Activated naive CD4-positive, alpha-beta T cell treated with anti-CD3 and anti-CD28 coated beads, Interleukin-2, amount 50 U/mL, for 72 hours (primary cell): ENCODE data around the gene MTX1. TPM values are rescaled to one million over a fixed set of nuclear protein-coding genes. Genes with fewer than 3 reads are reported as not detected.
"Not testable (repeated sequence)": the region's sequence is repeated elsewhere in the genome, so short reads cannot be mapped to it uniquely, and the experiment has no call there.

Source experiments
- ATAC-seq, 2 donors: fragments of 150-1000 bp; cut with Tn5 transposase; 2 replicates each; pipeline ENCODE4 v1.10.0; 2021; ENCODE audit warnings: mild to moderate bottlenecking in 2 of 2, moderate library complexity in 2 of 2
- DNase-seq, 2 donors: peaks; one replicate each; pipeline ENCODE4 v3.0.0; 2021 to 2022; ENCODE audit warnings: low spot score in 2 of 2
- H3K27ac Mint-ChIP-seq, 2 donors: one replicate each; pipeline ENCODE4 v1.8.0; 2022; ENCODE audit warnings: mild to moderate bottlenecking in 2 of 2, mixed read lengths in 2 of 2
- H3K36me3 Mint-ChIP-seq, 2 donors: one replicate each; pipeline ENCODE4 v1.8.0; 2022; ENCODE audit warnings: mixed read lengths in 2 of 2
- H3K9me3 Mint-ChIP-seq, 2 donors: one replicate each; pipeline ENCODE4 v1.8.0; 2022; ENCODE audit warnings: mixed read lengths in 2 of 2
- total RNA-seq, 2 donors: library from RNA; stranded (reverse); gene quantifications; one replicate each; pipeline ENCODE4 v1.2.3, GENCODE V29; 2022

Gene MTX1
- total RNA-seq, 2 donors from 2014 or later, result 46.6 to 57.2 TPM

DNA sequence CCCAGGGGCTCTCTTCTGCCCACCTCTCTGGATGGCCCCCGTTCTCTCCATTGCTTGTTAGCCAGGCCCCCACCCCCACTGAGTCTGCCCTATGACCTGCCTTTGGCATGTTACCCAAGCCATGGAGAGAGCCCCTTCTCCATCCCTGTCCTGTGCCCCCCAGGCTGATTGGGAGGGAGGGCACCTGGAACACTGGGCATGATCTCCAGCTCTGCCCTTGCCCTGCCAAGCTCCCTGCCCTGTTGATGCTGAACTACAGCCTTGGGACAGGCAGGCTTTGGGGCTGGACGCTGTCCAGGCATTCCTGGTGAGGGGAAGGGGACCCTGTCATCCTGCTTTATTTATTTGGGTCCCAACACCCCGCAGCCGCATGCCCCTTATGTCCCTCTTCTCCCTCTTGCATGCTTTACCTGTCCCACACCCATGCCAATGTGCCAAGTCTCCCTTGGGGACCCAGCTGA is 24.1 kb upstream of the MTX1 start:
- Mint-ChIP-seq H3K9me3 (no peaks in the 10 kb centered on the region), H3K36me3 (no peaks in the 10 kb centered on the region), H3K27ac (peak overlapping the region in 1 of 2 donors; percentile 63)
- DNase-seq, result no peak
- ATAC-seq, result no peak

DNA sequence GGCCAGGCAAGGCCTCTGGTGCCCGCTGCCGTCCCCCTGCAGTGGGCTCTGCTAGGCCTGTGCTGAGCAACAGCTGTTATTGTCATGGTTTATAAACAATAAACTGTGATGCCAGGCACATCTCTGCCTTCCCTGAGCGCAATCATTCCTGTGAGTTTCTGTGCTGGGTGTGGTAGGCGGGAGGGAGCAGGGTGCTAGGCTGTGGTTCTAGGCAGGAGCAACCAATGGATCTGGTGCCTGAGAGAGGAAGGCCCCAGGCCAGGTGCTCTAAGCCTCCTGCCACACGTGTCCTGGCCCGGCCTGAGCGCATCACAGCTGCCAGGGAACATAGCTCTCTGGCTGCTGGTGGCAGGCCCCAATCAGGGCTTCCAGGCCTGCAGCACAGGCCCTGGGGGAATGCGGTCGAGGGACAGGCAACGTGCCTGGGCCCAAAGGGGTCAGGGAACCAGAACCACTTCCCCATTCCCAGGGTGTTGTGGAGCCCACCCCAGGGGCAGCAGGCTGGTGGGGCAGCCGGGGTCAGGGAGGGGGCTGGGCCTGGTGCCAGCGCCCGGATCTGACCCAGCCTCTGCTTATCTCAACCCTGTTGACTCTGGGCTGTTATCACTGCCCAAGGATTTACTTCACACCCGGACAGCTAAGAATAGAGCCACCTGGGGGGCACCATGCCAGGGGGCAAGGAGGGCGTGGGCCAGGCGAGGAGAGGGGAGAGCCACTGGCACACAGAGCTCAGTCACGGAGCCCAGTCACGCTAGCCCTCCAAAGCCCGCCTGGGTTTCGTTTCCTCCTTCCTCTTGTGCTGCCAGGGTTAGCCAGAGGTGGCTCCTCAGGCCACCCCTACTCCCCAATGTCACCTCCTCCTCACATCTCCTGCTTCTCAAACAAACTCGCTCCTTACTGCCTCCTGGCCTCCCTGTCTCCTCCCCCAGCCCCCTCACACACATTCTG is 23.4 kb upstream of the MTX1 start:
- ATAC-seq (peak; percentile 6 to 15), DNase-seq (no peak)
- Mint-ChIP-seq H3K9me3 (no peaks in the 10 kb centered on the region), H3K27ac (peak overlapping the region; percentile 31 to 63), H3K36me3 (no peaks in the 10 kb centered on the region)

DNA sequence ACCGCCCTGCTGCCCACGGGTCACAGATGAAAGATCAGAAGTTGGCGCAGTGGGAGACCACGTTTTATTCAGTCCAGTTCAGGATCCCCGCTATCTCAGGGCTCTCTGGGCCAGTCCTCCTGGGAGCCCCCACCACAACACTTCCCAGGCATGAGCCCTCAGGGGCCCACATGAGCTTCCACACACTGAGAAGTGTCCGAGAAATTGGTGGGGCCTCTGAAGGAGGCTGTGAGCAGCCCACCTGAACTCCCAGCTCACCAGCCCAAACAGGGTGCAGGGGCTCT is 22.8 kb upstream of the MTX1 start:
- Mint-ChIP-seq H3K27ac (peak overlapping the region; percentile 25 to 31), H3K36me3 (no peaks in the 10 kb centered on the region), H3K9me3 (no peaks in the 10 kb centered on the region)
- no peak for DNase-seq
- ATAC-seq, result no peak

DNA sequence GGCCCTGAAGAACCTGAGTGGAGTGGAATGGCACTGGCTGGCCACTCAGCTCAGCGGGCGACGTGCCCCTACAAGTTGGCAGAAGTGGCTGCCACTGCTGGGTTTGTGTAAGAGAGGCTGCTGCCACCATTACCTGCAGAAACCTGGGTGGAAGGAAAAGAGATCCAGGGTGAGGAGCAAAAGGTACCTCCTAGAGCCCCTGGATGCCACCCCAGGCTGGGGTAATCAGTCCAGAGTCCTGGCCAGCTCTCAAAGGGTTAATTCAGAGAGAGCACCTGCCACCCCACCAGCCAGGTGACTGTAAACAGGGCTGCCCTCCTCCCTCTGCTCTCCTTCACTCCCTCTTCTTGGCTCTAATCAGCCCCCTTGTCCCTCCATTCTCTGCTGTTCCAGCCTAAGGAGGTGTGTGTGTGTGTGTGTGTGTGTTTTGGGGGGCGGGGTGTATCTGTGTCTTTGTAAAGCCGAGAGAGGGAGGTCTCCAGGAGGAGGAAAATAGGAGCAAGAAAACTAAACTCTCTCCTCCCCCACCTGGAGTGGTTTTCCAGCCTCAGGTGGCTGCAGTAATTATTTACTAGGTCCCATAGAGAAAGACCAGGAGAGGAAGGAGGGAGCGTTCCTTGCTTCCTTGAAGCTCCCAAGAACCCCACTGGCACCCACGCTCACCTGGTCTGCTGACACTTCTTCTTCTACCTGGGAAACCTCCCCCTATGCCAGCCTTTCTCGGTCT is 22.3 kb upstream of the MTX1 start:
- H3K36me3 Mint-ChIP-seq, result no peaks in the 10 kb centered on the region
- ATAC-seq, result no peak
- no peak for DNase-seq
- H3K27ac Mint-ChIP-seq, result peak overlapping the region; percentile 25 to 31
- H3K9me3 Mint-ChIP-seq, result no peaks in the 10 kb centered on the region

DNA sequence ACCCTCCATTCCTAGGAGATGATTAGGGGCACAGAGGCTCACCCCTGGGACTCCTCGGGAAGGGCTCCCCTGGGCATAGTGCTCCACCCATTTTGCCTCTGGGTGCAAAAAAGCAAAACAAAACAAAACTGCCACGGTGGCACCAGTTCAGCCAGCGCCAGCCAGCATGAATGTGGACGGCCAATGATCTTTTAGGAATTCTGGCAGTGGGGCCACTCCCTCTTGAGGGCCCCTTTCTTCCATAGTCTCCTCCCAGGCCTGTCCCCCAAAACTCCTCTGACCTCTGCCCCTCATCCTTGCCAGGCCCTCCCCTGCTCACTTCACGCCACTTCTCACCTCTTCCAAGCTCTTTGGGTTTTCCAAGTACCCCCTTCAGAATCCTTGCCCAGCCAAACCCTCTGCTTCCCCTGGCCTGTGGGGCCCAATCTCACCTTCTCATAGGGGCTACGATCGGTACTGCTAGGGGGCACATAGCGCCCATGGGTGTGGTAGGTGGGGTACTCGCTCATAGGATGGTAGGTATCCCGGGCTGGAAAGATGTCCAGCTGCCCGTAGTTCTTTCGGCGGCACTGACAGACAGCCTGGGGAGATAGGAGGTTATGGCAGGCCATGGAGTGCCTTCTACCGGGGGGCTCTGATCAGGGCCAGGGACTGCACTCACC is 21.6 kb upstream of the MTX1 start:
- ATAC-seq (no peak), DNase-seq (no peak)
- H3K36me3 Mint-ChIP-seq, result no peaks in the 10 kb centered on the region
- H3K9me3 Mint-ChIP-seq, result no peaks in the 10 kb centered on the region
- H3K27ac Mint-ChIP-seq, result peak overlapping the region; percentile 25 to 69

DNA sequence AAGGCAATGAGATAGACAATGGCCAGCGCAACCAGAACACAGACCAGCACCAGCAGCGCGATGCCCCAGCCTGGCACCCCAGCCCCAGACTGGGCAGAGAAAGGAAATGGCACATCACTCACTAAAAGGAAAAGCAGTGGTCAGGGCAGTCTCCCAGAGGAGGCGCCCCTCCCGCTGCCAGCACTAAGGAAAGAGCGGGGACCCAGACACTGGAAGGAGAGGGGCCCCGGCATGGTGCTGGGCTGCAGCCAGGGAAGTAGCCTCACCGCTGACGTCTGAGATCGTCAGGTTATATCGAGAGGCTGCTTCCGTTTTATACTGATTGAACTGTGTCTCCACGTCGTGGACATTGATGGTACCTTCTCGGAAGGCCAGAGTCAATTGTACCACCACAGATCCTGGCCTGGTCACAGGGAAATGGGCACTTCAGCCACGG is 21.0 kb upstream of the MTX1 start:
- Mint-ChIP-seq H3K36me3 (no peaks in the 10 kb centered on the region), H3K27ac (peak overlapping the region in 1 of 2 donors; percentile 78), H3K9me3 (no peaks in the 10 kb centered on the region)
- no peak for DNase-seq
- no peak for ATAC-seq

DNA sequence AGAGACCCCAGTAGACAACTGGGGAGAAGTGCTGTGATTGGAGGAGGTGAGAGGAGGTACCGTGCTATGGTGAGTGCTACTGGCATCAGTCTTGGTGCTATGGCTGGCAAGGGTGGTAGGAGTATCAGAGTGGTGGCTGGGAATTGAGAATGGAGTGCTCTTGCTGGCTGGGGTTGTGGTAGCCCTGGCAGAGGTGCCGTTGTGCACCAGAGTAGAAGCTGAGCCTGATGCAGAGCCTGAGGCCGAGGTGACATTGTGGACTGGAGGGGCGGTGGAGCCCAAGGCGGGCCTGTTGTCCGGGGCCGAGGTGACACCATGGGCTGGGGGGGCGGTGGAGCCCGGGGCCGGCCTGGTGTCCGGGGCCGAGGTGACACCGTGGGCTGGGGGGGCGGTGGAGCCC is 20.2 kb upstream of the MTX1 start:
- Mint-ChIP-seq H3K36me3 (no peaks in the 10 kb centered on the region), H3K9me3 (no peaks in the 10 kb centered on the region), H3K27ac (peak overlapping the region; percentile 72 to 78)
- DNase-seq (no peak), ATAC-seq (no peak)

DNA sequence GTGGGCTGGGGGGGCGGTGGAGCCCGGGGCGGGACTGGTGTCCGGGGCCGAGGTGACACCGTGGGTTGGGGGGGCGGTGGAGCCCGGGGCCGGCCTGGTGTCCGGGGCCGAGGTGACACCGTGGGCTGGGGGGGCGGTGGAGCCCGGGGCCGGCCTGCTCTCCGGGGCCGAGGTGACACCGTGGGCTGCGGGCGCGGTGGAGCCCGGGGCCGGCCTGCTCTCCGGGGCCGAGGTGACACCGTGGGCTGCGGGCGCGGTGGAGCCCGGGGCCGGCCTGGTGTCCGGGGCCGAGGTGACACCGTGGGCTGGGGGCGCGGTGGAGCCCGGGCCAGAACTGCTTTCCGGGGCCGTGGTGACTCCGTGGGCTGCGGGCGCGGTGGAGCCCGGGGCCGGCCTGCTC is 18.6 kb upstream of the MTX1 start:
- not testable (repeated sequence) for H3K27ac Mint-ChIP-seq, DNase-seq, H3K9me3 Mint-ChIP-seq, ATAC-seq, H3K36me3 Mint-ChIP-seq

DNA sequence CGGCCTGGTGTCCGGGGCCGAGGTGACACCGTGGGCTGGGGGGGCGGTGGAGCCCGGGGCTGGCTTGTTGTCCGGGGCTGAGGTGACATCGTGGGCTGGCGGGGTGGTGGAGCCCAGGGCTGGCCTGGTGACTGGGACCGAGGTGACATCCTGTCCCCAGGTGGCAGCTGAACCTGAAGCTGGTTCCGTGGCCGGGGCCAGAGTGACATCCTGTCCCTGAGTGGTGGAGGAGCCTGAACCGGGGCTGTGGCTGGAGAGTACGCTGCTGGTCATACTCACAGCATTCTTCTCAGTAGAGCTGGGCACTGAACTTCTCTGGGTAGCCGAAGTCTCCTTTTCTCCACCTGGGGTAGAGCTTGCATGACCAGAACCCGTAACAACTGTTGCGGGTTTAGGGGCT is 16.6 kb upstream of the MTX1 start:
- Mint-ChIP-seq H3K27ac (peak overlapping the region; percentile 88 to 96), H3K9me3 (no peaks in the 10 kb centered on the region), H3K36me3 (no peaks in the 10 kb centered on the region)
- DNase-seq, result no peak
- ATAC-seq, result no peak

DNA sequence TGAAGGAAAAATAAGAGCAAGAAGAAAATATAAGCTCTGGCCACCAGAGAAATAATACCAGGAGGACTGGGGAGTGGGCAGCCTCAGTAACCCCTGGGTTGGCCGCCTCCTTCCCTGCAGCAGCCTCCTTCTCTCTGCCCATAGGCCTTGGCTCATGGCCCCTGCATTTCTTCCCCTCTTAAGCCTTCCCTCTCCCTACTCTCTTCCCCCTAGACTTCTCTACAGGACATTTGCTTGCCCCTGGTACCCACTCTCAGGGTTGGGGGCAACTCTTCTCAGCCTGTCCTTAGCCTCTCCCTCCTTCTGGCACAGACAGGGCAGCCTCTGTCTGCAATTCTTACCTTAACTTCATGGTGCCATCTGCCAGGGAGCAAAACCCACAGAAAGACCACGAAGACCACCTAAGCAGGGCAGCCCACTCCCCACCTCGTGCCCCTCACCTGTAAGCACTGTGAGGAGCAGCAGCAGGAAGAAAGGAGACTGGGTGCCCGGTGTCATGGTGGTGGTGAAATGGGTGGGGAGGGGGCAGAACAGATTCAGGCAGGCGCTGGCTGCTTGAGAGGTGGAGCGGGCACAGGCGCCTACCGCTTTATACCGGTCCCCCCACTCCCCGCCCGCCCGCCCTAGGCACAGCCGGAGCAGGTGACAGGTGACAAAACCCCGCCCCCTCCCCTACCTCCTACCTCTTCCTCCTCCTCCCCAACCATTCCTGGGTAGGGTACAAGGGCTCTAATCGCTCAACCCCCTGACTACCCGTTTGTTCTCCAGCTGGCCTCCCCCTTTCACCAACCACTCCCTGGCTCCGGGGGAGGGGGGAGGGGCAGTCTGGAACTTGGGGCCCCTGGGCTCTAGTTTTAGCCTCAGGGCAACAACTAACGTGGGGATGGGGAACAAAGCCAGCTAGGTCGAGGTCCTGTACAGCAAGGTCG is 15.9 kb upstream of the MTX1 start:
- no peaks in the 10 kb centered on the region for H3K9me3 Mint-ChIP-seq
- ATAC-seq (peak; percentile 2 to 5), DNase-seq (no peak)
- no peaks in the 10 kb centered on the region for H3K36me3 Mint-ChIP-seq
- H3K27ac Mint-ChIP-seq, result peak overlapping the region; percentile 96 to 98

DNA sequence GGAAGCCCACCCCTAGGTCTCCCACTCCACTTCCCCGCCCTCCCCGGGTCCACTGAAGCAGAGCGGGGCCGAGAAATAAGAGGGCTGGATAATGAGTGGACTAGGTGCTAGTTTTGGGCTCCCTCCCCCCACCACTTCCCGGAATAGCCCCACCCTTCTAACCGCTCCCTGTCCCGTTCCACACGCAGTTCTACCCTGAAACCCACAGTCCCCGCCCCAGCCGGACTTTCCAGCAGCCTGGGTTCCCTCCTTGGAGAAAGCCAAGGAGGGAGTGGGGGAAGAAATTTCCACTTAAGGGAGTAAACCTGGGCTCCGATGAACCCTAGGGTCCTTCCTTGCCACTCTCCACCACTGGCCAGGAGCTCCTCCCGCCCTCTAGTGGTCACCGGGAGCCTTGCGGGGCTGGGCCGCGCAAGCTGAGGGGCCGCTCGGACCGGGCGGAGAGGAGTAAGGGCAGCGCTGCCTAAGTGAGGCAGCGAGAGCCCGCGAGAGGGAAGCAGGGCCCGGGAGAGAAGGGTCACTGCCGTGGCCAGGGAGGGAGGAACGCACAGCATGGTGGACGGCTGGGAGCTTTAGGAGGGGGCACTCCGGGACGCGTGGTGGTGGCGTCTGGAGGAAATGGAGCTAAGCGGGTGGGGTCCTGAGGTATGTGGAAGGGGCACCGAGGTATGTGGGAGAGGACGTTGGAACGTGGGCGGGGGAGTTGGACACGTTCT is 15.1 kb upstream of the MTX1 start:
- H3K9me3 Mint-ChIP-seq, result no peaks in the 10 kb centered on the region
- DNase-seq, result peak; percentile 90 to 91
- peak; percentile 63 to 74 for ATAC-seq
- no peaks in the 10 kb centered on the region for H3K36me3 Mint-ChIP-seq
- peak overlapping the region; percentile 96 to 98 for H3K27ac Mint-ChIP-seq

DNA sequence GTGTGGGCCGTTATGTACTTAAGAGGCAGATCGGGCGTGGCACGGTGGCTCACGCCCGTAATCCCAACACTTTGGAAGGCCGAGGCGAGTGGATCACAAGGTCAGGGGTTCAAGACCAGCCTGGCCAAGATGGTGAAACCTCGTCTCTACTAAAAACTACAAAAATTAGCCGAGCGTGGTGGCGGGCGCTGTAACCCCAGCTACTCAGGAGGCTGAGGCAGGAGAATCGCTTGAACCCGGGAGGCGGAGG is 14.6 kb upstream of the MTX1 start:
- not testable (repeated sequence) for H3K36me3 Mint-ChIP-seq, ATAC-seq
- H3K27ac Mint-ChIP-seq, result peak overlapping the region; percentile 96 to 98

DNA sequence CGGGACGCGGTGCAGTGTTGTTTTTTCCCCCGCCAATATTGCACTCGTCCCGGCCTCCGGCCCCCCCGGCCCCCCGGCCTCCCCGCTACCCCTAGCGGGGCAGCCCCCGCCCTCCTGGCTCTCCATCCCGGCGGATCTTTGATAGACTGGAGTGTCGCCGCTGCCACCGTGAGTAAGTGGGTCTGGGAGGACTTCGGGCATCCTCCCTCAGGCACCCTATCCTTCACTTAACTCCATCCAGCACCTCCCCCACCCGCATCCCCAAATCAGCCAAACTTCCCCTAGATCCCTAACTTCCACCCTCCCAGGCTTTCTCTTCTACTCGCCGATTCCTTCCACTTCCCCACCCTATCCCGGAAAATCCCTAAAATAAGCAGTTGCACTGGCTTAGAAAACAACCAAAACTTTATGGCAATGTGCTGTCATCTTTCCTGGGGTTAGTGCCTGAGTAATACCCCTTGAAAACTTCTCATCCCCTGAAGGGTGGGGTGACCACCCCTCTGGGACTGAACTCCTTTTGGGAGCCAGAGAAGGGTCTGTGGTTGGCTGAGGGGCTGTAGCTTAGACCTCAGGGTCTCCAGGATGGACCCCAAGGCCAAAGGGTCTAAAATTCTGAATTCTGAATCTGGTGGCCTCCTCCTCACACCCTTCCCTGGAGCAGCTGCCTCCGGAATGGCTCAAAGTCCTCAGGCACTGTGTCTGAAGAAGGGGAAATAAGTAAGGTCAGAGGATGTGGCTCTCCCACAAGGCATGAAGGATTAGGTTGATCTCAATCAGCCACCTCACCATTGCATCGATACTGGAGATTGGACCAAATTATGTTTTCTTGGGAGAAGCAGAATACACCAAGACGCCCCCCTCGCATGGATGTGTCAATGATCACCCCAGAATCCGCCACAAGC is 13.0 kb upstream of the MTX1 start:
- H3K9me3 Mint-ChIP-seq, result no peaks in the 10 kb centered on the region
- ATAC-seq, result peak in 1 of 2 donors; percentile 0
- DNase-seq, result no peak
- peak overlapping the region; percentile 47 to 96 for H3K27ac Mint-ChIP-seq
- no peaks in the 10 kb centered on the region for H3K36me3 Mint-ChIP-seq

More for the DNA sequence above, 14.6 kb upstream of the MTX1 start:
- DNase-seq, H3K9me3 Mint-ChIP-seq: not testable (repeated sequence)

DNA sequence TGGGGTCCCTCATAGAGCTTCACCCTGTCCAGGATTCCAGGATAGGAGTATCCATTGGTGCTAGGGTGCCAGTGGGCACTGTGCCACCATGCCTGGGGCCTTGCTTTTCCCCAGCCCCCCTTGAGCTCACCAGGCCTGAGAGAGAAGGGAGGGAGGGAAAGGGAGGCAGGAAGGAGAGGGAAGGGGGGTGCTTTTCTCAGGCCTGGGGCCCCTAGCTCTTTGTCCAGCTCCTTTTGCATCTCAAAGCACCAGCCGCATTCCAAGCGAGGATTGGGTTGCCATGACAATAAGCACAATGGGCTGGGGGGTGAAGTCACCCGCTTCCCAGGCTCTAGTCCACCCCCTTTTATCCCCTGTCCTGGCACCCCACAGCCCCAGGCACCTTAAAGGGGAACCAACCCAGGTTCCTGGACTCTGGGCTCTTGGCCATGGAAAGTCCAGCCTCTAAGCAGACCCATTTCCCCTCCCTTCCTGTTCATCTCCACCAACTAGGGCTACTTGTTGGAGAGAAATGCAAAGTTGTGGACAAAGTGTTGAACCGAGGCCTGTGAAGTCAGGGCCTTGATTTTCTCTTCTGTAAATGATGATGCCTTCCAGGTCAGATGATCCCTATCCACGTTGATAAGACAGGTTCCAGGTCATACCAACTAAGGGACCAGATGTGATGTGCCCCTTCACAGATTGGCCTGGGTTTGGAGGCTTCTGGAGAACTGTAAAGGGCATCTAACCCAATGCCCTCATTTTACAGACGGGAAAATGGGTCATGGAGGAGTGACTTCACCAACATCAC is 12.2 kb upstream of the MTX1 start:
- H3K27ac Mint-ChIP-seq, result no peak overlapping the region
- no peak for ATAC-seq

More for the DNA sequence above, 12.2 kb upstream of the MTX1 start:
- no peaks in the 10 kb centered on the region for H3K36me3 Mint-ChIP-seq
- no peak for DNase-seq
- H3K9me3 Mint-ChIP-seq, result no peaks in the 10 kb centered on the region
